Measurements from ENCODE around the gene ADRA1B.

Gene ADRA1B

DNA sequence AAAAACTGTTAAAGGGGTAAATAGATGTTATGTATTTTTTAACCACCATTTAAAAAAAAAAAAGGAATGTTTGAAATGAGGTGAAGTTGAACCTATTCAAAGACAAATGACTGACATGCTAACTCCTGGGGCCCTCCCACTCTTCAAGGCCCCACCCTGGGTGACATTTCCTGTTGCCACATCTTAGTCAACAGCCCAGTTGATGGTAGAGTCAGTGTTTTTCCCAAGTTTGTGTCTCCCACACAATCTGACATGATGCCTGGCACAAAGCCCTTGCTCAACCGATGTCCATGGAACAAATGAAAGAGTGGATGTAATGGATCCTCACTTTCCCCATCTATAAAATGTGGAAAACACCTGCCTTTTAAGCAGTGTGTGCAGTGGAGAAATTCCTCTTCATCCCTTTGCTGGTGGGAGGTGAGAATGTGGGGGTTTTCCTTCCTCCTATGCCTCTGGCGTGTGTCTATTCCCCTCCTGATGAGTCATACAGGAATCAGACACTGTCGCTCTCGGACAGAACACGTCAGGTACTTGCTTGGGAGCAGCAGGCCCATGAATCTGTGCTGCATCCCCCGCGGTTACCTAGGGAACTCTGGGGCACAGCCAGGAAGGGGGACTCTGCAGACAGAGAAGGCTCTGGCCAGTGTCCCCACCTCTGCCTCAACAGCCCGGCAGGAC, 13.7 kb upstream of the ADRA1B start:
- FAIRE-seq, result no peak

DNA sequence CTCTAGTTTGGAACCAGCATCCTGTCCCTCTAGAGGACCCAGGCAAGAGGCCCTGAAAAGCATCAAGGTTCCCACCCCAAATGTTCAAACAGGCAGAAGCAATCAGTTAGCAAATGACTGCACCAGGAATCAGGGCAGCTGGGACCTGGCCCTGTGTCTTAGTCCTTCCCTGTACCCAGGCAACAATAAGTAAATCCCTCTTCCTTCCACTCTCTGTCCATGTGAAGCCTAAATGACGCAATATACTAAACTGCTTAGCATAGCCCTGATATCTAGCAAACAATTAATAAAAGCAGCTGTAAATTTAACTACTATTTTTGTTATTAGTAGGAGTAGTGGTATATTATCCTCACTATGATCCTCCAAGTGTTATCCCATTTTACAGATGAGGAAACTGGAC, 13.2 kb upstream of the ADRA1B start:
- no peak for FAIRE-seq

DNA sequence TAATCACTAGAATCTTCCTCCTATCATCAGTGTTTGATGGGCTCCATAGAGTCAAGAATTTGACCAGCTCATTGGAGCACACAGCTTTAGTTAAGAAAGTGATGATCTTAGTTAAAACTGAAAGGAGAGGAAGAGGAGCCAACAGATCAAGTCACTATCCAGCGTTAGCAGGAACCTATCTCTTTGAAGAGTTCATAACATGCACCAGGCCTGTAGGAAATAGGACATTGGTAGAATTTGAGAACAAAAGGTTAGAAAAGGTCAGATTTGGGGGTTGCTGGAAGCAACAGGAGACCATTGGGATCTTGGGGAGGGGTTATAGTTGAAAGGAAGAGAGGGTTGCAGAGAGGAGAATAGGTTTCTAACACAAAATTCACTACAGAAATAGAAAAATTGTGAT, 11.4 kb upstream of the ADRA1B start:
- no peak for FAIRE-seq

DNA sequence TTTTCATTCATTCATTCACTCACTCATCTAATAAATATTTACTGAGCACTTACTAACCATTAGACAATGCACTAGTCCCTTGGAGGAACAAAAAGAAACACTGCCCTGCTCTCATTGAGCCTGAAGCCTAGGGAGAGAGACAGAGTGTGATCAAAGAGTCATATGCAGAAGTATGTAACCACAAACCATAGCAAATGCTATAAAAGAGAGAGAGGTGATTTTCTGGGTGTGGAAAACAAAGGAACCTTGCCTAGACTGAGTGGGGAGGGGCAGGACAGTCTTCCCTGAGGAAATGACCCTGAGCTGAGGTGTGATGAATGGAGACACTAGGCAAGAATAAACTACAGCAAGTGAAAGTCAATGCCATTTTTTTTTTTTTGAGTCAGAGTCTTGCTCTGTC, 10.8 kb upstream of the ADRA1B start:
- no peak for FAIRE-seq

DNA sequence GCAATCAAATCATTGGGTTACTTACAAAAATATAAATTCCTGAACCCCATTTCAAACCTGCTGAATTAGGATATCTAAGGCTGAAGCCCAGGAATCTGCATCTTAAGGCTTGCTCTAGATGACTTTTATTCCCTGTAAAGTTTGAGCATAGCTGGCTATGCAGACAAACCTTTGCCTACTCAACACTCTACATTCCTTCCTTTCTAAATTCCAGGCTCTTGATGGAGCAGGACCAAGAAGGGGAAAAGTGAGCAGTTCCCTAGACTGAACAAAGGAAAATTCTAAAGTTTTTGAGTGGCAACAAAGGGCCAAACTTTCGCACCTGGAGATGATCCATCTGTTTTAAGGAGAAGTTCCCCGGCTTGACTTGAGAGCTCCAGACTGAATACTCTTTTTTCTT, 9.8 kb upstream of the ADRA1B start:
- no peak for FAIRE-seq

DNA sequence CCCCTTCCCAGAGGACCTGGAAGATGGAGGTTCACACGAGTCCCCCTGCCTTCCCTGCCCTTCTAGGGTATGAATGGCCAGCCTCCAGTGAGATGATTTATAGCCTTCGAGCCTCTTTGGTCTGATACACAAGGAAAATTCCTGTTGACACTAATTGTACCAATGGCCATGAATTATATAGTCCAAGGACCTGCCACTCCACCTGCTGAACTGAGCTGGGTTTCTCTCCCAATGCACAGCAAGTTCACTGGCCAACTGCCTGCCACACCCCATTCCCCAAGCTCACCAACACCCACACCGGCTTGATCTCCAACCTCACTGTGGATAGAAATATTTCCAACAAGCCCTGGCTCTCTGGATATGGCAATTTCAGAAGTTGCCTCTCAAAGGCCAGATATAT, 9.3 kb upstream of the ADRA1B start:
- no peak for FAIRE-seq

DNA sequence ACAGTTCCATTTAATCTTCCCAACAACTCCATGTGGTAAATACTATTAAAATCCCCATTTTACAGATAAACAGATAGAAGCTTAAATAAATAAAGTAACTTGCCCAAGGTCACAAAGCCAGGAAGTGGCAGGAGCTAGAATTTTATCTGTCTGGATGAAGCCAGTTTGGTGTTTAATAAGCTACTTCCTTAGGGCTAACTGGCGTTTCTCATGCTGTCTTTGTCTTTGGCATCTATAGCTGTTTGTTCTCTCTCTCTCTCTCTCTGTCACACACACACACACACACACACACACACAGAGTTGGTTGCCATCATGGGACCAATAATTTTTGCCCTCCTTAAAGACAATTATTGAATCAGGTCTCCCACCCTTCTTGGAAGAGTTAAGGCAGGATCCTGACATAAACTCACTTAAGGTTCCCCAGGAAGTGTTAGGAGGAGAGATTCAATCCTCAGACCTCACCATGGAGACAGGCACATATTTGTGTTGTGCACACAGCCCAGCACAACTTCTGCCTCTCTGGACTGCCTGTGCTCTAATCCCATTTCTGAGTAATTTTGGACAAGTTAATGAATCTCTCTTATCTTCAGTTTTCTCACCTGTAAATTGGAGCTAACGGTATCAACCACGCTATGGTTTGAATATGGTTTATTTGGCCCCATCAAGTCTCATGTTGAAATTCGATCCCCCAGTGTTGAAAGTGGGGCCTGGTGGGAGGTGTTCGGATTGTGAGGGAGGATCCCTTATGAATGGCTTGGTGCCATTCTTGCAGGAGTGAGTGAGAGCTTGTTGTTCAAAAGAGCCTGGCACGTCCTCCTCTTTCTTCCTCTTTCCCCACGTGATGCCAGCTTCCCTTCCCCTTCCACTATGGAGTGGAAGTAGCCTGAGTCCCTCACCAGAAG, 8.3 kb upstream of the ADRA1B start:
- FAIRE-seq, result no peak

DNA sequence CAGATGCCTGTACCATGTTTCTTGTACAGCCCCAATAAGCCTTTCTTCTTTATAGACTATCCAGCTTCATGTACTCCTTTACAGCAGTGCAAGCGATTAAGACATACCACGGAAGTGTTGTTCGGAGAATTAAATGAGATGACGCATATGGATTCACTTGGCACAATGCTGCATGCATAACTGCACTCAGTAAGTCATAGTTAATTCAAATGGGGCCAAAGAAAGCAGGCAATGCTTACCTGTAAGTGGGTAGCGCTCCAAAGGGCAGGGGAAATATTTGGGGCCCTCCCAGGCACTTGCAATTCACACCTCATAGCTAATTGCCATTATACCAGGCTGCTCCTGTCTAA, 7.7 kb upstream of the ADRA1B start:
- FAIRE-seq, result no peak

DNA sequence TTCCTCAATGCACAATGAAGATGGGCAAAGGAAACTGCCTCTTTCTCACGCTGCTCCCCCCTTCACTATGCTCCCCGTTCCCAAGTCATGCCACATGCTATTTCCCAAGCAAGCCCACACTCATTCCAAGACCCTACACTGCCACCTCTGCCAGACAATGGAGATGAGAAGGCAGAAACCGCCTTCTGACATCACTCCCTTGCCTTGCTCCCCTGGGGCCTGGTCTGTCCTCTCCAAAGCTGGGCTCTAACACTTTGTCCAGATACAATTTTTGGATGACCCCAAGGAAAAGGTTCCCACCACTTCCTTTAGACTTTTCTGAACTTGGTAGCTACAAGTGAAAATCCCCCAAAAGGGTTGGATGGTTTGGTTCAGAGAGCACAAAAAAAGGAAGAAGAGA, 7.2 kb upstream of the ADRA1B start:
- no peak for FAIRE-seq

DNA sequence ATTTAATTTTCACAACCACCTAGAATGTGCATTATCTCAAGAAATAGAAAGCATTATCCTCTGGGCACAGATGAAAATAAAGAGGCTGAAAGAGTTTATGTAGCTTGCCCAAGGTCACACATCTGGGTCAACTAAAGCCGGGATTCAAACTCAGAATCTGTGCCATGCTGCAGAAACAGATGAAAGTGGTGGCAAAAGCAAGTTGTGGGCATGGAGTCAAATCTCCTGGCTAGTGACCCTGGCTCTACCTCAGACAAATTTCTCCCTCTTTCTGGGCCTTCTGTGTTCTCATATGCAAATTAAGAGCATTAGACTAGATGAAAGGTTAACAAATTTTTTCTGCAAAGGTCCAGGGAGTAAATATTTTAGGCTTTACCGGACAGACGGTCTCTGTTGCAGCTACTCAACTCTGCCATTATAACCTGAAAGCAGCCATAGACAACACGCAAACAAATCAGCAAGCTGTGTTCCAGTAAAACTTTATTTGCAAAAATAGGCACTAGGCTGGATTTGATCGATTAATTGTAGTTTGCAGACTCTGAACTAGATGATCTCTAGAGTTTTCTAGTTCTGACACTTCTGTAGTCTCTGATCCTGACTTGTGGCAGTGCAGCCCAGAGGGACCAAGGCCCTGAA, 6.0 kb upstream of the ADRA1B start:
- FAIRE-seq, result no peak

DNA sequence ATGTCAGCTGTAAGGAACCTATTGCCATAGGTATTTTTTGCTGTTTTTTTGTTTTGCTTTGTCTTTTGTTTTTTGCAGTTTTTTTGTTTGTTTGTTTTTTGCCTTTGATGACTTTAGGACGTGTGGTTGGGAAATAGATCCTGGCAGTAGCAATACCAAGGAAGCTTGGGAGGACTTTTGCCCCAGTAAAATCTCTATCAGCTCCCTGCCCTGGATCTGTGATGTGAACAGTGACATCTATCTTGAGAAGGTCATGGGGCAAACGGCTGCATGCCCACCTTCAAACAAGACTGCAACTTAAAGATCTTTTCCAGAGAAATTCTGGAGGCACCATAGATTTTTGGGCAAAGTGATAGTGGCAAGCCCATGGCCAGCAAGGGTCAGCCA, 5.4 kb upstream of the ADRA1B start:
- no peak for FAIRE-seq

DNA sequence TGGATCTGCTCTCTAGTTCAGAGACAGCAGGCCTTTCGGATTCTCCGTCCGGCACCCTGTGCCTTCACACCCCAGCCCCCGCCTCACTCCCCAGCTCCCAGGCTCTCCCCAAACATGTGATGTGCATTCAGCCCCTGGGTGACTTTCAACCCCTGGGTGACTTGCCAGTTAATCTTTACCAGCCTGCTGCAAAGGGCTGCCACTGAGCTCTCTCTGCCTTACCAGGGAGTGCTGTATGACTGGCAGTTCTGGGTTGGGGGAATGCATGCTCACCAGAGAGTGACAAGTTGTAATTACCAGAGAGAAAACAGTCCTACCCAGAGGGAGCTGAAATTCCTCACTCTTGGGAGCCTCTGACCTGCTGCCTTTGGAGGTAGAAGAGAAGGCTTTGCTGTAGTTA, 4.9 kb upstream of the ADRA1B start:
- no peak for FAIRE-seq

DNA sequence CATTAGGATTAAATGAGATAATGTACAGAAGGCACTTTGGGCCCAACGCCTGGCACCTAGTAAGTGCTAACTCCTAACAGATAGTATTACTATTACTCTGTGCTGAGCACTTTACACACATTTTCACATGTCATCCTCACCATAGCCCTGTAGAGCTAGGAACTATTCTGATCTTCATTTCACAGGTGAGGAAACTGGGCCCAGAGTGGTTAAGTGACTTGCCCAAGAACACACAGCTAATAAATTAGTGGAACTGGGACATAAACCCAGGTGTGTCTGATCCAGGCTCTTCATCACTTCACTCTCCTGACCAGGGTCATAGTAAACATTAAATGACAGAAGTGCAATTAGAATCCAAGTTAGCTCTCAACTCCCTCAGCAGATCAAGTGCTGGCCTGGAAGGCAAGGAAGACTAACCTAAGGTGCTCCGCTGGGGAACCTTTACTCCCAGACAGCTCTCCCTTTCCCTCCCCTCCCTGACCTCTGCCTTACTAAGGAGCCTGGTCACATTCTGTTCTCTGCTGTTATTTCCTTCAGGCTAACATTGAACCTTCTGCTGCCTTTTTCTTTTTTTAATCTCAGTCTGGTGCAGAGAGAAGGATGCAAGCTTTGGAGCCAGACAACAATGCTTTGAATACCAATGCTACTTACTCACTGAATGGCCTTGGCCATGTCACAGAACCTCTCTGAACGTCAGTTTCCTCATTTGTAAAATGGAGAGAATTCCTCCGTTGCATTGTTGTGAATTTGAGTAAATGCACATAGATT, 4.1 kb upstream of the ADRA1B start:
- FAIRE-seq, result no peak

DNA sequence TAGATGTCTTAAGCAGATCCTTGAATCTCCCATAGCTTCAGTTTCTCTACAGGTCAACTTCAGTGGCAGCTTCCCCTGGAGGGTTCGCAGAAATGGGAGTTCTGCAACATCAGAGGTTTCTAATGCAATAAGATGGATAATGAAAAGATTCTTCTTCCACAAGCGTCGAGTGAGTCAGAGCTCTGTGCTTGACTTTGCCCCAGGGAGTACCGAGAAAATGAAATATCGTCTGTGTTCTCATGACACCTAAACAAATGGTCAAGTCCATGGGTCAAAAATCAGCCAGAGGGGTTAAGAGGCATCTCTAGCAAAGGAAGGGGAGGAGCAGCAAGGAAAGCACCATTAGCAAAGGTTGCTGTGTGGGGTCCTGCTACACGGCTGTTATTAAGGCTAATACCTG, 3.2 kb upstream of the ADRA1B start:
- no peak for FAIRE-seq

DNA sequence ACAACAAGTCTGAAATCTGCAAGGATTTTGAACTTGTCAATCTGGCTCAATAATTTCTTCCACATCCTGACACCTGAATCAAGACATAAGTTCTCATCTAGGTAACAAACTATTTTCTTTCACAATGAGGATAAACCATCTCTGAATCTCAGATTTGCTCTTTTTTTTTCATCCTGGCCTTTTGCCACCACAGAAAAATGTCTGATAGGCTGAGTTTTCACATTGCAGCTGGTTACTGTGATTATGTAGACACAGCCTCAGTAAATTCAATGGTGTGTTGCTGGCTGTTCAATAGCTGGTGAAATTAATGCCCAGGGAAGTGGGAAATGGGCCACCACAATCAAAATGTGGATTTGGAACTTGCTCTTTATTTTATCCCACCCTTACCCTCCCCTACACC, 2.8 kb upstream of the ADRA1B start:
- no peak for FAIRE-seq

DNA sequence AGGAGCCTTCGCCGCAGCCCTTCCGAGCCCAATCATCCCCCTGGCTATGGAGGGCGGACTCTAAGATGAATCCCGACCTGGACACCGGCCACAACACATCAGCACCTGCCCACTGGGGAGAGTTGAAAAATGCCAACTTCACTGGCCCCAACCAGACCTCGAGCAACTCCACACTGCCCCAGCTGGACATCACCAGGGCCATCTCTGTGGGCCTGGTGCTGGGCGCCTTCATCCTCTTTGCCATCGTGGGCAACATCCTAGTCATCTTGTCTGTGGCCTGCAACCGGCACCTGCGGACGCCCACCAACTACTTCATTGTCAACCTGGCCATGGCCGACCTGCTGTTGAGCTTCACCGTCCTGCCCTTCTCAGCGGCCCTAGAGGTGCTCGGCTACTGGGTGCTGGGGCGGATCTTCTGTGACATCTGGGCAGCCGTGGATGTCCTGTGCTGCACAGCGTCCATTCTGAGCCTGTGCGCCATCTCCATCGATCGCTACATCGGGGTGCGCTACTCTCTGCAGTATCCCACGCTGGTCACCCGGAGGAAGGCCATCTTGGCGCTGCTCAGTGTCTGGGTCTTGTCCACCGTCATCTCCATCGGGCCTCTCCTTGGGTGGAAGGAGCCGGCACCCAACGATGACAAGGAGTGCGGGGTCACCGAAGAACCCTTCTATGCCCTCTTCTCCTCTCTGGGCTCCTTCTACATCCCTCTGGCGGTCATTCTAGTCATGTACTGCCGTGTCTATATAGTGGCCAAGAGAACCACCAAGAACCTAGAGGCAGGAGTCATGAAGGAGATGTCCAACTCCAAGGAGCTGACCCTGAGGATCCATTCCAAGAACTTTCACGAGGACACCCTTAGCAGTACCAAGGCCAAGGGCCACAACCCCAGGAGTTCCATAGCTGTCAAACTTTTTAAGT, 819 bp downstream of the ADRA1B start:
- FAIRE-seq, result no peak

DNA sequence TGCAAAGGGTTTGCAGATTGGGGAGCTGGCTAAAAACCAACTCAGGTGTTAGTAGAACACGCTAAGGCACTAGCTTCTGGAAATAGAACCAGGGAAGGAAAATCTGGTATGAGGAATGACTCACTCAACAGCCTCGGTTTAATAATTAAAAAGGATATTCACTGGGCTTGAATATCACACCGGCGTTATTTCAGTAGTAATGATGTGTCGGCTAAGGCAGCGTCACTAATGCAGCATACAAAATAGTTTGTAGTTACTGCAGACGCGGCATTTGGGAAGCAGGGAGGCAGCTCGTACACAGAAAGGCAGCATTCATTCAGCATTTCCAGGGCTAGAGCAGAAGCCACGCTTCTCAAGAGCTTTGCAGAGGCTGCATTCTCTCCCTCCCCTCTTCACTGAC, 1.7 kb downstream of the ADRA1B start:
- no peak for FAIRE-seq

DNA sequence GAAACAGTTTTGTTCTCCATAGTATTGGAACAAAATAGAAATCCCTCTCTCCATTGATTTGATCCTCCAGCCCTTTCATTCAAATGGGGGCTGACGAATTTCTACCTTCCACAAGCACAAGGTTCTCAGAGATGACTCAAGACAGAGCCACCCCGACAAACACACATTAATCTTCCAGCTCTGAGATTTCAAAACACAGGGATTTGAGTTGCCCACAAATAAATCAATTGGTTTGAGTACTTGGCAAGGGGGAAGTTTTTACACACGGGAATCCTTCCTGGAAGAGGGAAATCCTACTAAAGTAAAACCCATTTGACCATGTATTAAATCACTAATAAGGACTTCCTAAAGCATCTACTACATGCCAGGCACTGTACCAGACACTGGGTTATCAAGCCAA, 5.4 kb downstream of the ADRA1B start:
- no peak for FAIRE-seq

DNA sequence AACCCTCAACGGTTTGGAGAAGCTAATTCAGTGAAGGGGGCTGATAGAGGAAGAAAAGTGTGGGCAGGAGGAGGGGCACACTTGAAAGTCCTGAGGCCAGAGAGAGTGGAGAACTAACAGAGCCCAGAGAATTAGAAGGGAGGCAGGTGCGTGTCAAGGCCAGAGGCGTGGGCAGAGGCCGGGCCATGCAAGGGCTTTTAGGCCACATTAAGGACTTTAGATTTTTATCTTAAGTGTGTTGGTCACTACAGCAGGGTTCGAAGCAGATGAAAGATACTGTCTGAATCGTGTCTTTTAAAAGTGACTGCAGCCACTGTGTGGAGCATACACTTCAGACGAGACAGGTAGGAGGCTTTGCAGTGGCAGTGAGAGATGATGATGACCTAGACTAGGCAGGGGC, 6.7 kb downstream of the ADRA1B start:
- FAIRE-seq, result no peak

DNA sequence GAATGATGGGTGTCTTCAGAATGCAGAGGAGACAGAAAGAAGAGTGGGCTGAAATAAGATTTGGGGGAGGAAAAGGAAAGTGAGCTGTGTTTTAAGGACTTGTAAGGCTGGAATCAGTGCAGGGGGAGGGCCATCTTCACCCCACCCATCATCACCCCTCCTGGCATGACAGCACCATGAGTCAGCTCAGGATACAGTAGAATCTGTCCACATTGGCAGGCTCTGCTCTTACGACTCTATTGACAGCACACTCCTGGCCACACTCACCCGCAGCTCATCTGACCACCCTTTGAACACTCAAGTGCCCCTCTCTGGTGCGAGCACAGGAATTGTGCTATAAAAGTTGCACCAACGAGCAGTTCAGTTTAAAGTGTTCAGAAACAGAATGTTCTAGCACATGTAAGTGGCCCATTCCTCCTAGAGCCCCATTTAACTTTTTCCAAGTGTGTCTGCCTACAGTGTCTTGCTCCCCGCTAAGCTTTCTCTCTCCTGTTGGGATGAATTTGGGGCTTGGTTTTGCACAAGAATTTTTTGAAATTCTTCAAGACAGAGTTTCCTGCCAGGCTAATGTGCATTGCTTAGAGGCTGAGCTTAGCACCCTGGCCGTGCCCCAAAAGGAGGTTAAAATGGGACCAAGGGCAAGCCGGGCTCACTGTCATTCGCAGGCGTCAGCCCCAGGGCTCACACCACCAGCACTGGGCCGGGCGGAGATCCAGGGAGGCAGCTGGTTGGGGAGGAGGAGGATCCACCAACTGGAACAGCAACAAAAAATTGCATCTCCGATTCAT, 12.0 kb downstream of the ADRA1B start:
- FAIRE-seq, result no peak

DNA sequence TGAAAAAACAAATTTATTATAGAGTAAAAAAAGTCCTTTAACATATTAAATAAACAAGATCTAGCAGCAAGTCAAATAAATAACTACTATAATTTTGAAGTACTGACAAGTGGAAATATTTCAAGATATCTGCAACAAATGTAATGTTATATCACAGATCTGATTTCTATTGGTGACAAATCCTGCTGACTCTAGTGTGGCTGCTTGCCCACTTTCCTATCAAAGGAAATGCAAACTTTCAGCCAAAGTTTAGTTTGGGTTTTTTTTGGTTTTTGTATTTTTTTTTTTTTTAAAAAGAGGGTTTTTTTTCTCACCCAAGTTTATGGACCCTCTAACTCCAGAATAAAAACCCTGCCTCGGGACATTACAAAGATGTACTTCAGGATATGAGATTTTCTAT, 12.9 kb downstream of the ADRA1B start:
- FAIRE-seq, result no peak
